Colon (tissue), 2 donors: Measurements from ENCODE around the gene NCOA1.
"Not testable (repeated sequence)": the region's sequence is repeated elsewhere in the genome, so short reads cannot be mapped to it uniquely, and the experiment has no call there.

Experiments
- FAIRE-seq: peaks from 2 replicates; lab custom pipeline; 2012; peaks lifted over from hg19 to GRCh38; lab: Jason Lieb, UNC
- donor health status: control.
- donor health status: control.

Gene NCOA1

GRCh38 chr2:24490690-24491541 is at the start of gene NCOA1:
TSS of gene NCOA1 (plus strand) at chr2:24491254. CDS start at chr2:24658678, 167,424 bp downstream.
- no peak for FAIRE-seq

GRCh38 chr2:24448797-24449196 is 42.3 kb upstream of the NCOA1 start:
- FAIRE-seq = no peak

GRCh38 chr2:24449344-24449743 is 41.7 kb upstream of the NCOA1 start:
- no peak for FAIRE-seq

DNA sequence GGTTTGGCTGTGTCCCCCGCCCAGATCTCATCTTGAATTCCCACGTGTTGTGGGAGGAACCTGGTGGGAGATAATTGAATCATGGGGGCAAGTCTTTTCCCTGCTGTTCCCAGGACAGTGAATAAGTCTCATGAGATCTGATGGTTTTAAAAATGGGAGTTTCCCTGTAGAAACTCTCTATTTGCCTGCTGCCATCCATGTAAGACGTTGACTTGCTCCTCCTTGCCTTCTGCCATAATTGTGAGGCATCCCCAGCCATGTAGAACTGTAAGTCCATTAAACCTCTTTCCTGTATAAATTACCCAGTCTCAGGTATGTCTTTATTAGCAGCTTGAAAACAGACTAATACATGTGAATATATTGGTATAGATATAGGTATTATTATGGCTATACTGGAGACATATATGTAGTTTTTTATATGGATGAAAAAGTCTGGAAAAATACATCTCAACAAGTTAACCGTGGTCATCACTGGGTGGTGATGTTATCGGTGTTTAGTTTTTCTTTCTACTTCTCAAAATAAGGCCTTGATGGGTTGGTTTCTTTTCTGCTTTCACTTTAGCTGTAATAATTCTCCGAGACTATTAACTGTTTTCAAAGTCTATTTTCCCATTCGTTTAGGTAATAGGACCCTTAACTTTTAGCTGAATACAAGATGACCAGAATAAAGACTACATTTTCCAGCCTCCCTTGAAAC is 39.1 kb upstream of the NCOA1 start:
- no peak for FAIRE-seq

GRCh38 chr2:24452502-24452885 is 38.6 kb upstream of the NCOA1 start:
- no peak for FAIRE-seq

GRCh38 chr2:24453379-24454073 is 37.5 kb upstream of the NCOA1 start:
- no peak for FAIRE-seq

DNA sequence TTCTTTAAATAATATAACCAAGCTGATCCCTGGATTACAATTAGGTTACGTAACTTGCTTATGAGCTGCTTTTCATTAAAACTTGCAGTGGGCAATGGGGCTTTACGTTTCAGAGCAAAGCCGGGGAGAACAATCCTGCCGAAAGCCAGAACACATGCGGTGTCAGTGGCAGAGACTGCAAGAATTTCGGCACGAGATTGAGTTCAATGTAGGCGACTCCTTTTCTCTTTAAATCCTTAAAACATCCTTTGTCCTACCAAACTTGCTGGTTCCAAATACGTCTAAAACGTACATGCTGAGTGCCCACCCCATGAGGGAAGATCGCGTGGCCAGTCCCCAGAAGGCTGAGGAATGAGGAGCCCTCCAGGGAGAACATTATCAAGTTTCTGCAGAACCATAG is 36.8 kb upstream of the NCOA1 start:
- FAIRE-seq = no peak

GRCh38 chr2:24456599-24457556 is 34.2 kb upstream of the NCOA1 start:
- FAIRE-seq = no peak

DNA sequence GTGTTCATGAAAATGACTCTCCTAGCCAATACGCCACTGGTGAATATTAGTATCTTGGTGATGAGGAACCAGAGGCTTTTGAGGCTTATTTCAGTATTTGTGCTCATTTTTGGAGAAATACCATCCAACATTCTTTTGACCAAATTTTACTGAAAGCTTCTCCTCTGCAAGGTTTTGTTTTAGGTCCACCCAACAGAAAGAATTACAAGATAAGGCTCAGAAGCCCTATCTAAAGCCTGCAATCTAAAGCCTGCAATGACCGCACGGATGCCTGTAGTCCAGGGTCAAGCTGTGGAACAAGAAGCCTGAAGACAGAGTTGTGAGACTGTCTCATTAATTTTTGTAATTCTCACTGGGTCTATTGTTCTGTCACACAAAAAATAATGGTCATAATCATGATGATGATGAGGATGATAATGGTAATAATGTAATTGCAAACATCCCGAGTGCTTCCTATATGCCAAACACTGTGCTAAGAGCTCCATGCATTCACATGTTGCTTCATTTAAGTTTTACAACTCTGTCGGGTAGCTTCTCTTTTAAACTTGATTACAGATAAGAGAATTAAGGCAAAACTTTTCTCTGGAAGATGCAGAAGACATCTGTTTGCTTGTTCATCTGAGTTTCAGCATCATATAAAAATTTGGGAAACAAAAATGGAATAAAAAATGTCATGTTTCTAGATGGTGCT is 33.2 kb upstream of the NCOA1 start:
- FAIRE-seq = no peak

DNA sequence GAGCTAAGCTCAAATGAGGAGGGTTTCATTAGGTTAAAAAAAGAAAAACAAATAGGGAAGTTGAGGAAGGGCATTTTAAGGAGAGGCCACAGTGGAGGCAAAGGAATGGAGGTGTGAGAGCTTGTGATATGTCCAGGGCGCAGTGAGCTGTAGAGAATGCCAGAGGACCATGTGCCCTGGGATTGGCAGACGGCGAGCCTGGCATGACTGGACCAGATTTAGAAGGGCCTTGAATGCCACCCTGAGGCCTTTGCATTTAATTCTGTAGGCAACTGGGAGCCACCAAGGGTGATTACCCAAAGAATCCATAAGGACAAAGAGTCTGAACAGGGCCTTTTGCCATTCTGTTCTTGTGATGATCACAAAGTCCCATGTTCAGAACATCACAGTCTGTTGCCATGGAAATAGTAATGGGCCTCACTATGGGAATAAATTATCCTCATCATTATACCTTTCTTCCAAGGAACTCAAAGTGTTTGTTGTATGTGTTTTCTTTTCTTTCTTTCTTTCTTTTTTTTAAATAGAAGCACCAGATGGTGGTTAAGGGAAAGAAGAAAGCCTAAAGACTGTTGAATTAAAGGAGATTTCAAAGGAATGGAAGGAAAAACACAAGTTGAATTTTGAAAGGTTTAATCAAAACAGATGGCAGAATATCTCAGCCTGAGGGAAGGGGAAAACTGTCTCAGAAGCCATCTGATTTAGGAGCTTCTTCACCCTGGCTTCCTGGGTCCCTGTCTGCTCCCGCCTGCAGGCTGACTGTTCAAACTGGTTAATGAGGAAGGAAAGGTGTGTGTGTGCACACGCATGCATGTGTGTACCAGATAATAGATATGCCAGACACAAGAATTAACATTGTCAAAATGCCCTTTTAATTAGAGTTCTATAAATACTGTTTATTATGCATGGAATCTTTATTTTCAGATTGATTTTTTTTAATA is 31.6 kb upstream of the NCOA1 start:
- FAIRE-seq = no peak

GRCh38 chr2:24461685-24462084 is 29.4 kb upstream of the NCOA1 start:
- FAIRE-seq = no peak

GRCh38 chr2:24463271-24463670 is 27.8 kb upstream of the NCOA1 start:
- no peak for FAIRE-seq

- no peak for FAIRE-seq
Measured at GRCh38 chr2:24466871-24467870, 23.9 kb upstream of the NCOA1 start.

GRCh38 chr2:24468453-24468852 is 22.6 kb upstream of the NCOA1 start:
- FAIRE-seq = not testable (repeated sequence)

- no peak for FAIRE-seq
Measured at GRCh38 chr2:24469148-24469650, 21.9 kb upstream of the NCOA1 start.

DNA sequence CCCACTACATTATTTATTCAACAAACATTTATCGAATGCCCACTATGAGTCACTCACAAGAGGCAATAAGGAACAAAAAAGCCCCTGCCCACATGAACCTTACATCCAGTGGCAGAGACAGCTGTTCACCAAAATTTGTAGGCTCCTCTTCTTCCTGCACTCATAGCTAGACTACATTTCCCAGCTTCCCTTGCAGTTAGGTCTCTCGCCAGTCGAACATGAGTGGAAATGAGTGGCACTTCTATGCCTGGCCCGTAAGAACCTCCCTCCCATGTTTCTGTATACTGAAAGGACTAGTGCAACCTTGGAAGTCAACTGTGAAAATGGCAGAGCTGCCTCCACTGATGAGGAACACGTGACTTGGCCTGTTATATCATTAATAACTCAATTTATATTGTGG is 19.4 kb upstream of the NCOA1 start:
- no peak for FAIRE-seq

DNA sequence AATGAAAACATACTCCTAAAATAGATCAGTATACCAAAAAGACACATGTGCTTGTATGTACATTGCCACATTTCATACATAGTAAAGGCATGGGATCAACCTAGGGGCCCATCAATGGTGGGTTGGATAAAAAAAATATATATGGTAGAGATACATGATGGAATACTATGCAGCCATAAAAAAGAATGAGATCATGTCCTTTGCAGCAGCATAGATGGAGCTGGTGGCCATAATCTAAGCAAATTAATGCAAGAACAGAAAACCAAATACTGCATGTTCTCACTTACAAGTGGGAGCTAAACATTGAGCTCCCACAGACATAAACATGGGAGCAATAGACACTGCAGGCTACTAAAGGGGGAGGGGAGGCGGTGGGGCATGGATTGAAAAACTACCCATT is 18.6 kb upstream of the NCOA1 start:
- FAIRE-seq = no peak

DNA sequence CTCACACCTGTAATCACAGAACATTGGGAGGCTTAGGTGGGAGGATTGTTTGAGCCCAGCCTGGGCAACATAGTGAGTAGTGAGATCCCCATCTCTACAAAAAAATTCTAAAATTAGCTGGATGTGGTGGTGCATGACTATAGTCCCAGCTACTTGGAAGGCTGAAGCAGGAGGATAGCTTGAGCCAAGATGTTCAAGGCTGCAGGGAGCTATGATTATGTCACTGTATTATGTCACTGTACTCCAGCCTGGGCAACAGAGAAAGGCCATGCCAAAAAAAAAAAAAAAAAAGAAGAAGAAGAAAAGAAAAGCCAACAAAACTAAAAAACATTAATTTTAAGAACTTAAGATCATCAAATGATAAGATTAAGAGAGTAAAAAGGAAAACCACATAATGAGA is 17.4 kb upstream of the NCOA1 start:
- no peak for FAIRE-seq

DNA sequence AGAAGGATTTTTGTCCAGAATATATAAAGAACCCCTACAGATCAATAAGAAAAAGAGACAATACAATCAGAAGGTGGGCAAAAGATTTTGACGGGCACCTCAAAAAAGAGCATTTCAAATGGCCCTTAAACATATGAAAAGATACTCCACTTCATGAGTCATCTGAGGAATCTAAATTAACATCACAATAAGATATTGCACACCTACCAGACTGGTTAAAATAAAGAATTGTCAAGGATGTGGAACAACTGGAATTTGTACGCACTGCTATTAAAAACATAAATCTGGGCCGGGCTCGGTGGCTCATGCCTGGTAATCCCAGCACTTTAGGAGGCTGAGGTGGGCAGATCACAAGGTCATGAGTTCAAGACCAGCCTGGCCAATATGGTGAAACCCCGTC is 17.0 kb upstream of the NCOA1 start:
- no peak for FAIRE-seq
